SK-N-SH treated with all-trans-retinoic acid at 6 μM for 48 hours (cell line): Measurements from ENCODE around the gene EFCAB12.

ENCODE experiments used
- ESRRG ChIP-seq: fragments of 250-450 bp; sonication (Bioruptor Pico); IDR thresholded peaks from 2 replicates; pipeline ENCODE4 v1.6.1; 2021; ENCODE audit warnings: mild to moderate bottlenecking
- GLIS3 ChIP-seq: fragments of 250-450 bp; sonication (Bioruptor Pico); IDR thresholded peaks from 2 replicates; pipeline ENCODE4 v1.5.0; 2020; ENCODE audit warnings: mild to moderate bottlenecking, moderate library complexity
- OSR1 ChIP-seq: fragments of 250-450 bp; sonication (Bioruptor Pico); IDR thresholded peaks from 2 replicates; pipeline ENCODE4 v1.8.0; 2022; ENCODE audit warnings: moderate library complexity, mild to moderate bottlenecking, inconsistent platforms
- RARB ChIP-seq: fragments of 250-450 bp; sonication (Bioruptor Pico); IDR thresholded peaks from 2 replicates; pipeline ENCODE4 v1.8.0; 2021; ENCODE audit warnings: mild to moderate bottlenecking, moderate library complexity
- SNAI2 ChIP-seq: fragments of 250-450 bp; sonication (Bioruptor Pico); IDR thresholded peaks from 2 replicates; pipeline ENCODE4 v1.5.0; 2020; ENCODE audit warnings: mild to moderate bottlenecking, moderate library complexity
- TCF4 ChIP-seq: fragments of 250-450 bp; sonication (Bioruptor Pico); IDR thresholded peaks from 2 replicates; pipeline ENCODE4 v1.8.0; 2021; ENCODE audit warnings: mild to moderate bottlenecking, moderate library complexity, borderline replicate concordance
- ZC3H10 ChIP-seq: fragments of 250-450 bp; sonication (Bioruptor Pico); IDR thresholded peaks from 2 replicates; pipeline ENCODE4 v1.5.1; 2021; ENCODE audit warnings: mild to moderate bottlenecking, moderate library complexity
- ZFP30 ChIP-seq: fragments of 450-650 bp; formaldehyde crosslinking; IDR thresholded peaks from 2 replicates; pipeline ENCODE4 v1.5.0; 2022; ENCODE audit warnings: mild to moderate bottlenecking, moderate library complexity
- TF ChIP-seq, protein P1 (sequence below): fragments of 250-450 bp; sonication (Bioruptor Pico); IDR thresholded peaks from 2 replicates; pipeline ENCODE4 v1.5.1; 2020; ENCODE audit warnings: low read depth, mild to moderate bottlenecking, moderate library complexity
- TF ChIP-seq, protein P2 (sequence below): fragments of 250-450 bp; sonication (Bioruptor Pico); IDR thresholded peaks from 2 replicates; pipeline ENCODE4 v1.8.0; 2020; ENCODE audit warnings: mild to moderate bottlenecking, moderate library complexity, borderline replicate concordance
- TF ChIP-seq, protein P3 (sequence below): fragments of 250-450 bp; sonication (Bioruptor Pico); IDR thresholded peaks from 2 replicates; pipeline ENCODE4 v1.5.0; 2020; ENCODE audit warnings: mild to moderate bottlenecking, moderate library complexity

DNA sequence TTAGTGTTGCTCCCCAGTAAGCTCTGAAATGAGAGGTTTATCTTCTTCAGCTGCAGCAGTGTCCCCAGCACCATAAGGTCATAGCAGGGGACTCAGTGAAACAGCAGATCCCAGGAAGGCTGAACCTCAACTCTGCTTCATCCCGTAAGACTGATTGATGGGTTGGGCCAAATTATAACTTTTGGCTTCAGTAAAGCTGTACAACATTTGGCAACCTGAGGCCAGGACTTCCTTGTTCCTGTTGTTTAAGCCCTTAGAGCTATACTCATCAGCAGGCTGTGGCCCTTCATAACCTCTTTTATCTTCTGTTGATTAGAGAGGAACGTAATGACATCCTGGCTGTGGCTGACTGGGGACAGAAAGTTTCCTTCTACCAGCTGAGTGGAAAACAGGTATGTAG lies 40.6 kb upstream of the EFCAB12 start:
- no peak for TF ChIP-seq ZFP30 (CRISPR knock-in tag)
- TF ChIP-seq, protein P1, sequence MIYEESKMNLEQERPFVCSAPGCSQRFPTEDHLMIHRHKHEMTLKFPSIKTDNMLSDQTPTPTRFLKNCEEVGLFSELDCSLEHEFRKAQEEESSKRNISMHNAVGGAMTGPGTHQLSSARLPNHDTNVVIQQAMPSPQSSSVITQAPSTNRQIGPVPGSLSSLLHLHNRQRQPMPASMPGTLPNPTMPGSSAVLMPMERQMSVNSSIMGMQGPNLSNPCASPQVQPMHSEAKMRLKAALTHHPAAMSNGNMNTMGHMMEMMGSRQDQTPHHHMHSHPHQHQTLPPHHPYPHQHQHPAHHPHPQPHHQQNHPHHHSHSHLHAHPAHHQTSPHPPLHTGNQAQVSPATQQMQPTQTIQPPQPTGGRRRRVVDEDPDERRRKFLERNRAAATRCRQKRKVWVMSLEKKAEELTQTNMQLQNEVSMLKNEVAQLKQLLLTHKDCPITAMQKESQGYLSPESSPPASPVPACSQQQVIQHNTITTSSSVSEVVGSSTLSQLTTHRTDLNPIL (CRISPR knock-in tag) = no peak
- TF ChIP-seq, protein P2, sequence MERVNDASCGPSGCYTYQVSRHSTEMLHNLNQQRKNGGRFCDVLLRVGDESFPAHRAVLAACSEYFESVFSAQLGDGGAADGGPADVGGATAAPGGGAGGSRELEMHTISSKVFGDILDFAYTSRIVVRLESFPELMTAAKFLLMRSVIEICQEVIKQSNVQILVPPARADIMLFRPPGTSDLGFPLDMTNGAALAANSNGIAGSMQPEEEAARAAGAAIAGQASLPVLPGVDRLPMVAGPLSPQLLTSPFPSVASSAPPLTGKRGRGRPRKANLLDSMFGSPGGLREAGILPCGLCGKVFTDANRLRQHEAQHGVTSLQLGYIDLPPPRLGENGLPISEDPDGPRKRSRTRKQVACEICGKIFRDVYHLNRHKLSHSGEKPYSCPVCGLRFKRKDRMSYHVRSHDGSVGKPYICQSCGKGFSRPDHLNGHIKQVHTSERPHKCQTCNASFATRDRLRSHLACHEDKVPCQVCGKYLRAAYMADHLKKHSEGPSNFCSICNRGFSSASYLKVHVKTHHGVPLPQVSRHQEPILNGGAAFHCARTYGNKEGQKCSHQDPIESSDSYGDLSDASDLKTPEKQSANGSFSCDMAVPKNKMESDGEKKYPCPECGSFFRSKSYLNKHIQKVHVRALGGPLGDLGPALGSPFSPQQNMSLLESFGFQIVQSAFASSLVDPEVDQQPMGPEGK (CRISPR knock-in tag) = no peak
- TF ChIP-seq GLIS3 (CRISPR knock-in tag) = no peak
- TF ChIP-seq, protein P3, sequence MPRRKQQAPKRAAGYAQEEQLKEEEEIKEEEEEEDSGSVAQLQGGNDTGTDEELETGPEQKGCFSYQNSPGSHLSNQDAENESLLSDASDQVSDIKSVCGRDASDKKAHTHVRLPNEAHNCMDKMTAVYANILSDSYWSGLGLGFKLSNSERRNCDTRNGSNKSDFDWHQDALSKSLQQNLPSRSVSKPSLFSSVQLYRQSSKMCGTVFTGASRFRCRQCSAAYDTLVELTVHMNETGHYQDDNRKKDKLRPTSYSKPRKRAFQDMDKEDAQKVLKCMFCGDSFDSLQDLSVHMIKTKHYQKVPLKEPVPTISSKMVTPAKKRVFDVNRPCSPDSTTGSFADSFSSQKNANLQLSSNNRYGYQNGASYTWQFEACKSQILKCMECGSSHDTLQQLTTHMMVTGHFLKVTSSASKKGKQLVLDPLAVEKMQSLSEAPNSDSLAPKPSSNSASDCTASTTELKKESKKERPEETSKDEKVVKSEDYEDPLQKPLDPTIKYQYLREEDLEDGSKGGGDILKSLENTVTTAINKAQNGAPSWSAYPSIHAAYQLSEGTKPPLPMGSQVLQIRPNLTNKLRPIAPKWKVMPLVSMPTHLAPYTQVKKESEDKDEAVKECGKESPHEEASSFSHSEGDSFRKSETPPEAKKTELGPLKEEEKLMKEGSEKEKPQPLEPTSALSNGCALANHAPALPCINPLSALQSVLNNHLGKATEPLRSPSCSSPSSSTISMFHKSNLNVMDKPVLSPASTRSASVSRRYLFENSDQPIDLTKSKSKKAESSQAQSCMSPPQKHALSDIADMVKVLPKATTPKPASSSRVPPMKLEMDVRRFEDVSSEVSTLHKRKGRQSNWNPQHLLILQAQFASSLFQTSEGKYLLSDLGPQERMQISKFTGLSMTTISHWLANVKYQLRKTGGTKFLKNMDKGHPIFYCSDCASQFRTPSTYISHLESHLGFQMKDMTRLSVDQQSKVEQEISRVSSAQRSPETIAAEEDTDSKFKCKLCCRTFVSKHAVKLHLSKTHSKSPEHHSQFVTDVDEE = no peak
- no peak for TF ChIP-seq OSR1 (CRISPR knock-in tag)
- no peak for TF ChIP-seq RARB
- TF ChIP-seq ESRRG (CRISPR knock-in tag) = no peak
- no peak for TF ChIP-seq TCF4
- TF ChIP-seq SNAI2 (CRISPR knock-in tag) = no peak
- TF ChIP-seq ZC3H10 = no peak
